HG03103 (cell line): ENCODE results near the gene ASCC3.
"Not testable (repeated sequence)": the region's sequence is repeated elsewhere in the genome, so short reads cannot be mapped to it uniquely, and the experiment has no call there.

ENCODE experiments used
- ATAC-seq: cut with Tn5 transposase; IDR thresholded peaks from one replicate; pipeline ENCODE4 v1.9.1; 2021; ENCODE audit warnings: low read depth; ENCODE audit not compliant: unreplicated experiment

ASCC3 gene

GRCh38 chr6:100886076-100886475 is 4.9 kb upstream of the ASCC3 start:
- ATAC-seq: no peak

GRCh38 chr6:100883347-100883746 is 2.2 kb upstream of the ASCC3 start:
- ATAC-seq: no peak

DNA sequence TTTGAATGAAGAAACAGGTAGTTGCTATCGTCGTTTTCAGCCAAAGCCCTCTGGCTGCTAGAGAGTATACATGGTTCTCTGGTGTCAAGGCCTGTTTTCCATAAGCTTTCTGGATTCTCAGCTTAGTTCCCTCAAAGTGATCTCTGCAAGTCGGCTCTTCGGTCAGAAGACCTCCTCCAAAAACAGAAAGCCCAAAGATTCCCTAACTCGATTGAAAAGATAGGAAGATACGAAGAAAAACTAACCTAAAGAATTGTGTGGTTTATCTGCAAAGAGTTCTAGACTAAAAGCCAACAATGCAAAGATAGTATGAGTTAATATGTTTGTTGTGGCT is 545 bp upstream of the ASCC3 start:
- ATAC-seq: peak; percentile 3

DNA sequence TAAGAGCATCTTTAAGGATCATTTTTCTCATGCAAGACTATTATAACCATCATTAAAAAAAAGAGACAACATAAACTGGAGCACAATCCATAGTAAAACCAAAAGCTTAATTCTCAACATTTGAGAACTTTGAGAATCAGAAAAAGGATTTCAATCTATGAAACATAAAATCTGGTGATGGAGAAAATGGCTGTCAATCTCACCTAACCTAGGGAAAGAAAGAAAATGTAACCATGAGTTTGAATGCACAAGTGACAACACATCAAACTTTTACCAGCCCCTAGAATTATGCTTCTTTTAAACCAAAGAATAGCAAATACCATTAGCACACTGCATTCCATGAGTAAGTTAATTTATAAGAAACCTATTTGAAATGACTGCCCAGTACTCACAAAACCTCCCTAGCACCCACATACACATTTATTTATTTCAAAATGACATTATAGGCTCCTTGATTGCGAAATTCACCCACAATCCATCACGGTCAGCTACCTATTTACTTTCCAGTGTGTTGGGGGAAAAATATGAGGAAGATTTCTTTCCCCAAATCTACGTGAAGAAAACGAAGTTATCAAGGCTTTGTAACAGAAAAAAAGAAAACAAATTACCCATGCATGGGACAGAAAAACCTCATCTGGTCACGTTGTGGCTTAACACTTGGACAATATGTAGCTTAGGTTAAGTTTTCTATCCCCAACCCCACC is 828 bp downstream of the ASCC3 start:
- no peak for ATAC-seq

GRCh38 chr6:100879317-100879716 is 1.8 kb downstream of the ASCC3 start:
- ATAC-seq: no peak

DNA sequence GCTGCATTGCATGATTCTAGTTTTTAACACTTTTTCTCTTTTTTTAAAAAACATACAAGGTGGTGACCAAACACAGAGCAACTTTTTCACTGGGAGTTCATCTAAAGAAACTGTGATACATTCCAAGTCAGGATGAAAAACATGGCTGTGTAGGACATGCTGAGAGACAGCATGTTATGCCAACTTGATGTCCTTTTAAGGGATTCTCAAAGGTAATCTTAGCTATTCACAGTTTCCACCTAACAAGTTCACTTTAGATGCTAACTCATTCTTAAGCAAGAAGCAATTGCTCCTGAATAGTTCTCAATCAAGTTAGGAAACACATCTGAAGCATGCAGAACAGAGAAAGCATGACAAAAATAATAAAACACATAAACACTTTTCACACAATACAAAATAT is 3.3 kb downstream of the ASCC3 start:
- ATAC-seq: no peak

GRCh38 chr6:100876251-100876650 is 4.9 kb downstream of the ASCC3 start:
- no peak for ATAC-seq

DNA sequence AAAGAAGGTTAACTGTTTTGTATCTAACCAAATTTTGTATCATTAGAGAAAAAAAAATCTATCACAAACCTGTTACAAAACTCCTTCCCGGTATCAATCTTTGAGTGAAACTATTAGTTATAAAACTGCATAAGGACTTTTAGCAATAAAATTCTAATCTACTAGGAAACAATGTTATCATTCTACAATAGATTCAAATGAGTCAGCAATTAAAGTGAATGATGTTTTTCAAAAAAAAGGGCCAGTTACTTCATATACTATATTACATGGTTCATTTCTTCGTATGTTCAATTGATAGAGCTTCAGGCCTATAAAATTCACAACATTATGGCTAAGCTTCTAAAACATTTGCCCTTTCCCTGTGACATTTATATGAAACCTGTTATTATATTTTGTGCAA is 15.6 kb downstream of the ASCC3 start:
- ATAC-seq: no peak

DNA sequence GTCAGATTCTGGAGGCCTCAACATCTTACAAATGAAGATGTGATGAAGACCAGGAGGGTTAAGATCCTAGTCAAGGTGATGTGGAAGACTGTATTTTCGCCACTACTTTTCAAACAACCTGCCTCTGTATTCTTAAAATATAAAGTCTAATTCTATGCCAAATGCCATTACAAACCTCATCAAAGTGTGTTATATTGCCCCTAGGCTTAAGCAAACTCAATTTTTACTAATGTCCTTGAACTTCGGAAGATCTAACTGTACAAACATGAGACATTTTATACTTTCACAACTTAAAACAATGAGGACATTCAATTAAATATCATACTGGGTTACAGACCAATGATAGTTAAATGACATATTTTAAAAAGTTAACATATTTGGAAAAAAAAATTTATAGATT is 19.1 kb downstream of the ASCC3 start:
- ATAC-seq: no peak

GRCh38 chr6:100856146-100856545 is 25.0 kb downstream of the ASCC3 start:
- ATAC-seq: no peak

DNA sequence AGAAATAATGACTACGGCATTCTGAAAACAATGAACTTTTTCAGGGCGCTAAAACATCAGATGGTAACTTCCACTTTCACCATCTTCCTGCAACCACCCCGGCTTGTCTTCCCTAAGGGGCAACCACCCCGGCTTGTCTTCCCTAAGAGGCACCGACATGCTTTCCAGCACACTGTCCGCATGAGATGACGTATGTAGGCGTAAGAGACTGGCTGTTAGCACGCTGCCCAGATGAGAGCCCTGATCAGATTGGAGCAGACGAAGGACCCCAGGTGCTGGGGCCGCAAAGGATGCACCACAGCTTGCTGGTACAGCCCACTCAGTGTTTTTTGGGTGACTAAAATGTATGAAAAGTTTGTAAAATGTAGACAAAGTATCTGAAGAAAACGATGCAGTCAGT is 29.3 kb downstream of the ASCC3 start:
- no peak for ATAC-seq

DNA sequence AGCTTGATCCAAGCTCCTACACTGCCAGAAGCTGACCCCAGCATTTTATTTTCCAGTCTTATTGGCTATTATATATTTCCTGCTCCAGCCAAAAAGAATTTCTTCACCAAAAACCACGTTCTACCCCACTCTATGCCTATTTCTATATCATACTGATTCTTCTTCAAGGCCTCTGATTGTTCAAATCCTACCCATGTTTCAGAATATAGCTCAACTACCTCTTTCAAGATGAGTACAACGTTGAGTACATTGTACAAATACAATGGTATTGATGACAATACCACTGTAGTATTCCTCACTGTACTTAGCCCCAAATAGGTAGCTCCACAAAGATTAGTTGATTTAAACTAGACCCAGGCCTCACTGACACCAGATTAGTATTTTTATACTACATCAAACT is 31.0 kb downstream of the ASCC3 start:
- ATAC-seq: no peak

DNA sequence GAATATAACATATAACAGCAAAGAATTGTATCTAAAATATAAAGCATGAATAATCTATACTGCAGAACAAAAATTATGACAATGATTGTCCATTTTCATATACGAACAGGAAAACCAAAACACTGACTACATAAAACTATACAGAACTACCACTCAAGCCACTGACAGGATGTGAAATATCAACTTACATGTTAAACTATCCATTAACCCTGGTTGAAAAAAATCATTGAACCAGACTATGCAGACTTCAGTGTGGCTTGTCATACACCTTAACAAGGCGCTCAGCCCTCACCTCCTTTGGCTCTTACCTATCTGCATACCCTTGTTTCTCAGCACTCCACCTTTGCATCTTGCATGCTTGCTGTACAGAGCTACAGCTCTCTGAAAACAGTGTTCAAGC is 34.9 kb downstream of the ASCC3 start:
- ATAC-seq: no peak

GRCh38 chr6:100845676-100846075 is 35.5 kb downstream of the ASCC3 start:
- ATAC-seq: no peak

- no peak for ATAC-seq
Measured at GRCh38 chr6:100839419-100839818, 41.7 kb downstream of the ASCC3 start.

- no peak for ATAC-seq
Measured at GRCh38 chr6:100838011-100838410, 43.1 kb downstream of the ASCC3 start.

- no peak for ATAC-seq
Measured at GRCh38 chr6:100833972-100834574, 47.1 kb downstream of the ASCC3 start.

- not testable (repeated sequence) for ATAC-seq
Measured at GRCh38 chr6:100829077-100829595, 52.0 kb downstream of the ASCC3 start.

DNA sequence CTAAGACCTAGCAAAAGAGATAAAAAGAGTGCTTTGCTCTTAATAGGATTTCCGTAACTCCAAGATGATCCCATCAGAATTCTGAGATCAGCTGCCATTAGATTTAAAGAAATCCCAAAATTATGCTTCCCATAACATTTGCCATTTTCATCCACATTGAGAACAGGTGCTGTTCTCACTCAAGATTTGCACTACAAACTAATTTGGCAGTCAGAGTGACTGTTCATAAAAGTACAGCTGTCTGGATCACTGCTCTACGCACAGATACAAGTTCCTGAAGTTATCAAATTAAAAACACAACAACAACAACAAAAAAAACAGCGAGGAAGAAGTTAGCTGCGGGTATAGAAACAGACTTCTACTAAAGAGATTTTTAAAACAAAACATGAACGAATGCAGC is 58.1 kb downstream of the ASCC3 start:
- ATAC-seq: no peak

DNA sequence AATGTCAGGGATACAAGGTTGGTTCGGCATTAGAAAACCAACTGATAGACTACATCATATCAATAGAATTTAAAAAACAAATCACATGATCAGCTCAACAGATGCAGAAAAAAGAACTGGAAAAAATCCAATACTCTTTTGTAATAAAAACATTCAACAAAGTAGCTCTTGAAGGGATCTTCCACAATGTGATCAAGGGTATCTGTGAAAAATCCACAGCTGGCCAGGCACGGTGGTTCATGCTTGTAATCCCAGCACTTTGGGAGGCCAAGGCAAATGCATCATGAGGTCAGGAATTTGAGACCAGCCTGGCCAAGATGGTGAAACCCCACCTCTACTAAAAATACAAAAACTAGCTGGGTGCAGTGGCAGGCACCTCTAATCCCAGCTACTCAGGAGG is 63.1 kb downstream of the ASCC3 start:
- ATAC-seq: no peak

- ATAC-seq: no peak
Measured at GRCh38 chr6:100810015-100810414, 71.1 kb downstream of the ASCC3 start.

- no peak for ATAC-seq
Measured at GRCh38 chr6:100809346-100809745, 71.8 kb downstream of the ASCC3 start.
